OCI-LY7 (cell line): Measurements from ENCODE around the gene SRGAP2C.
"Not testable (repeated sequence)": the region's sequence is repeated elsewhere in the genome, so short reads cannot be mapped to it uniquely, and the experiment has no call there.

Experiments
- CTCF ChIP-seq: fragments of 200-600 bp; sonication (generic); conservative IDR thresholded peaks from 2 replicates; pipeline ENCODE4 v1.5.1; 2014; ENCODE audit warnings: mild to moderate bottlenecking, antibody characterized with exemption, low read length, moderate library complexity, mixed read lengths
- EZH2phosphoT487 ChIP-seq: fragments of 200-600 bp; sonication (generic); IDR thresholded peaks from 2 replicates; pipeline ENCODE4 v1.6.1; 2018; ENCODE audit warnings: low read depth, borderline replicate concordance, mild to moderate bottlenecking, mixed run types, antibody characterized with exemption, low read length, moderate library complexity, mixed read lengths

- not testable (repeated sequence) for TF ChIP-seq CTCF, EZH2phosphoT487
These were observed 17.5 kb upstream of the SRGAP2C start for GRCh38 chr1:121167225-121167738.
